Stomach (tissue), 9 donors: ENCODE measurements around the gene WDR75. TPM values are rescaled to one million over a fixed set of nuclear protein-coding genes. Genes with fewer than 3 reads are reported as not detected.

Experiments
- DNase-seq, 2 donors: peaks; one replicate each; pipeline versions ENCODE4 v3.0.0 to v3.0.0-alpha.2; 2013 to 2019
- H3K27ac ChIP-seq, 5 donors: fragments of 200-600 bp in 4 of 5; sonication (generic) in 4 of 5; one replicate each; pipeline ENCODE4 v1.5.1; 2013 to 2019; ENCODE audit warnings: mild to moderate bottlenecking in 1 of 5, moderate library complexity in 1 of 5
- H3K27me3 ChIP-seq, 3 donors: fragments of 200-600 bp; sonication (generic); one replicate each; pipeline ENCODE4 v1.5.1; 2017 to 2019; ENCODE audit warnings: mixed run types in 1 of 3
- H3K36me3 ChIP-seq, 4 donors: fragments of 200-600 bp; sonication (generic); 1 replicate in 3 of 4; 2 replicates in 1 of 4; pipeline ENCODE4 v1.5.1; 2016 to 2019
- H3K4me1 ChIP-seq, 4 donors: fragments of 200-600 bp; sonication (generic); one replicate each; pipeline ENCODE4 v1.5.1; 2016 to 2019
- H3K4me3 ChIP-seq, 4 donors: fragments of 200-600 bp; sonication (generic) in 3 of 4; one replicate each; pipeline ENCODE4 v1.5.1; 2016 to 2019; ENCODE audit warnings: mild to moderate bottlenecking in 1 of 4
- H3K9me3 ChIP-seq, 4 donors: fragments of 200-600 bp; sonication (generic); one replicate each; pipeline ENCODE4 v1.5.1; 2016 to 2019
- EP300 ChIP-seq: sonication (generic); formaldehyde crosslinking; IDR thresholded peaks from one replicate; pipeline ENCODE4 v1.6.1; 2017; ENCODE audit warnings: antibody characterized with exemption
- POLR2A ChIP-seq, 4 donors: fragments of 450-650 bp; IDR thresholded peaks; one replicate each; pipeline ENCODE4 v1.6.1; 2016; ENCODE audit warnings: antibody characterized with exemption in 4 of 4, control low read depth in 2 of 4, mild to moderate bottlenecking in 1 of 4, moderate library complexity in 1 of 4
- POLR2AphosphoS5 ChIP-seq, 3 donors: sonication (generic); formaldehyde crosslinking; IDR thresholded peaks; one replicate each; pipeline ENCODE4 v1.6.1; 2016; ENCODE audit warnings: antibody characterized with exemption in 3 of 3
- WGBS, 5 donors: extraction: QIAGEN DNeasy Blood & Tissue Kit in 3 of 5; methylation state at CpG; one replicate each; pipeline versions ENCODE4 v1.1.5 to v1.1.7; 2013 to 2018; 5-methylcytosine and 5-hydroxymethylcytosine counted together
- intact Hi-C: fragments of 100-400 bp; cut with DNase I; formaldehyde crosslinking; loops from one replicate; pipeline ENCODE4 v1.15.1; 2023; ENCODE audit warnings: low total_unique reads
- polyA plus RNA-seq, 3 donors: library from polyadenylated mRNA; stranded (reverse); fragments of 200-250 nt; gene quantifications; one replicate each; pipeline ENCODE4 v1.2.3, GENCODE V29; 2013
- total RNA-seq, 5 donors: library from RNA; depleted of rRNA; stranded (reverse); fragments of >200 nt; gene quantifications; one replicate each; pipeline versions ENCODE4 v1.1.0 to v1.2.3, GENCODE V29; 2014 to 2016
- TF ChIP-seq, protein P1 (sequence below), 7 experiments: fragments of 450-650 bp in 4 of 7; fragments of 200-600 bp in 3 of 7; sonication (generic) in 3 of 7; IDR thresholded peaks; one replicate each; pipeline ENCODE4 v1.5.1; 2016 to 2019; ENCODE audit warnings: antibody characterized with exemption in 7 of 7, control low read depth in 2 of 7, mild to moderate bottlenecking in 1 of 7
- donor health status: healthy with polysubstance abuse.
- donor health status: Bipolar disorder and iron deficiency.
- donor health status: healthy.

Gene WDR75
- total and polyA plus RNA-seq, 8 donors, result 6.1 to 89.9 (median 26.5) TPM

DNA sequence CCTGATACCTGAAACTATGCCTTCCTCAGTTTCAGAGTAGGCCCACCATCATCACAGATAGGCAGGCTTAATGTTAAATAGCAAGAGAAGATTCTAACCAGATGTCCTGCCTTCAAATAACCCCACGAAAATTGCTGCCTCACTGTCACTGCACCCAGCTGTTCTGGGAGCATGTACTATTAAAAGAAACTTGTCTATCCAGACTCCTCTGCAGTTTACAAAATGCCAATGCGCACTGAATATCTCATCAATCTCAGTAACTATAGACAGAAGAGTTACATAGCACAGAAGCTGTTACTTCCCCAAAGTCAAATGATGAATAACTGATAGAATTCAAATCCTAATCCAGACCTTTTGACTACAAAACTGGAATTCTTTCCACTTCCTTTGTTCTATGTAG, 43.9 kb downstream of the WDR75 start:
- Histone ChIP-seq H3K27ac (no peak overlapping the region), H3K4me1 (no peaks in the 10 kb centered on the region), H3K9me3 (no peaks in the 10 kb centered on the region), H3K4me3 (no peak overlapping the region), H3K27me3 (no peaks in the 10 kb centered on the region), H3K36me3 (no peaks in the 10 kb centered on the region)
- TF ChIP-seq POLR2A (IDR thresholded peaks at IDR 0.05) (no peak), EP300 (no peak), POLR2AphosphoS5 (IDR thresholded peaks at IDR 0.05) (no peak)
- TF ChIP-seq, protein P1, sequence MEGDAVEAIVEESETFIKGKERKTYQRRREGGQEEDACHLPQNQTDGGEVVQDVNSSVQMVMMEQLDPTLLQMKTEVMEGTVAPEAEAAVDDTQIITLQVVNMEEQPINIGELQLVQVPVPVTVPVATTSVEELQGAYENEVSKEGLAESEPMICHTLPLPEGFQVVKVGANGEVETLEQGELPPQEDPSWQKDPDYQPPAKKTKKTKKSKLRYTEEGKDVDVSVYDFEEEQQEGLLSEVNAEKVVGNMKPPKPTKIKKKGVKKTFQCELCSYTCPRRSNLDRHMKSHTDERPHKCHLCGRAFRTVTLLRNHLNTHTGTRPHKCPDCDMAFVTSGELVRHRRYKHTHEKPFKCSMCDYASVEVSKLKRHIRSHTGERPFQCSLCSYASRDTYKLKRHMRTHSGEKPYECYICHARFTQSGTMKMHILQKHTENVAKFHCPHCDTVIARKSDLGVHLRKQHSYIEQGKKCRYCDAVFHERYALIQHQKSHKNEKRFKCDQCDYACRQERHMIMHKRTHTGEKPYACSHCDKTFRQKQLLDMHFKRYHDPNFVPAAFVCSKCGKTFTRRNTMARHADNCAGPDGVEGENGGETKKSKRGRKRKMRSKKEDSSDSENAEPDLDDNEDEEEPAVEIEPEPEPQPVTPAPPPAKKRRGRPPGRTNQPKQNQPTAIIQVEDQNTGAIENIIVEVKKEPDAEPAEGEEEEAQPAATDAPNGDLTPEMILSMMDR (IDR thresholded peaks at IDR 0.05), result no peak
- intact Hi-C loops, result no loop called here
- no peak for DNase-seq
- WGBS, 5 donors, result 57 to 74% (median 70%) methylated on average over 2 of the region's 2 CpGs

DNA sequence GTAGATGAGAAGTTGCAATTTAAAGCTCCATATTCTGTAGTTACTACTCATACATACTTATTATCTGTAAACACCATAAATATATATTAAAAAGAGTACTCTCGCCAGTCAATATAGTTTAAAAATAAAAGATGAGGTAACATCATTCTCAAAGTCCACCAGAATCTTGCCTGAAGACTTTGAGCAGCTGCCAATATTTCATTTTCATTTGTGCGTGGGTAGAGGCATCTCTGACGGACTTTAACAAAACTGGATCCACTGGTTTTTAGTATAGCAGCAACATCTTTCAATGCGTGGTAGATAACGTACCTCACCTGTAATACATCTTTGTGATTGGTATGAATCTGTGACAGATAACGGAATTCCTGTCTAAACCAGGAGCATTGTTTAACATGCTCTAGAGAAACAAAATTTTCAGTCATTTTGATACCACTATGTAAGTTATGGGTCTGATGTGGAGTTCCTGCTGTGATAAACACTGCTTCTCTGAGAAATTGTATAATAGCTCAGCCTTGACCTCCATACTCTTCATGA, 45.0 kb downstream of the WDR75 start:
- WGBS, 5 donors, result 35 to 57% (median 47%) methylated on average over 6 of the region's 6 CpGs
- Histone ChIP-seq H3K27me3 (no peaks in the 10 kb centered on the region), H3K27ac (no peak overlapping the region), H3K36me3 (no peaks in the 10 kb centered on the region), H3K9me3 (no peaks in the 10 kb centered on the region), H3K4me3 (no peak overlapping the region), H3K4me1 (no peaks in the 10 kb centered on the region)
- TF ChIP-seq POLR2AphosphoS5 (IDR thresholded peaks at IDR 0.05), result no peak
- no peak for TF ChIP-seq POLR2A (IDR thresholded peaks at IDR 0.05)
- TF ChIP-seq, protein P1 (IDR thresholded peaks at IDR 0.05), result no peak
- TF ChIP-seq EP300, result no peak
- no peak for DNase-seq
- intact Hi-C loops, result no loop called here

DNA sequence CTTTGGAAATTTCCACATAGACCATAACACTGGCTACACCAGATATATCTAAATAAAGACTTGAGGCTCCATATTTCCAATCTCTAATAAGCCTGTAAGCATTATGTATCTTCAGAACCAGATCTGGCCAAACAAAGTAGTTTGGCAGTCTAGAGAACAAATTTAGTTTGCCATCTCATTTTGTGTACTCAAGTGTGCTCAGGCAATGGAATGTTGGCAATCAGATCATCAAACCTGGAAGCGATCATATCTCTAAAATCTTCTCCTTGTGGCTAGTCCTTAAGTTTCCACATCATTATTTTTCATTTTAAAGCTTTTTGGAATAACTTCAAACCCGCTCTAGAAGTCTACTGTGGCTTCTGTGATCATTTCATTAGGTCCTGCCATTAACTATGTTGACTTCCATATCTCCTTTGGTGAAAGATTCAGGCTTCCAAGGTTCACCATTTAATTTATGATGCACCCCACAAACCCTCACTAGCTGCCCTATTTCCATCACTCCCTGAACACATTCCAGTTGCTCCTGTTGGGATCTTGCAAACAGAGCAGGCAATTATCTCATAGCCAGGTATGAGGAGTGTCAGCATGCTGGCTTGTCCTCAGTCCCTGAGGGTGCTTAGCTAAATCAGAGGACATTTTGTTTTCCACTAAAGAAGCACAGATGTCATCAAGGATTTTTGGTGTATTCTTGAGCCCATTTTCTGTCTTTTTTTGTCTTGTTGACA, 46.2 kb downstream of the WDR75 start:
- intact Hi-C loops, result no loop called here
- no peak for DNase-seq
- H3K4me1 ChIP-seq, result no peaks in the 10 kb centered on the region
- H3K4me3 ChIP-seq, result no peak overlapping the region
- no peaks in the 10 kb centered on the region for H3K36me3 ChIP-seq
- no peaks in the 10 kb centered on the region for H3K9me3 ChIP-seq
- 61 to 86% (median 81%) methylated on average over 2 of the region's 2 CpGs for WGBS, 5 donors
- no peak for TF ChIP-seq POLR2A (IDR thresholded peaks at IDR 0.05)
- TF ChIP-seq, protein P1 (IDR thresholded peaks at IDR 0.05), result no peak
- no peak for TF ChIP-seq EP300
- no peak for TF ChIP-seq POLR2AphosphoS5 (IDR thresholded peaks at IDR 0.05)
- H3K27me3 ChIP-seq, result no peaks in the 10 kb centered on the region
- no peak overlapping the region for H3K27ac ChIP-seq

DNA sequence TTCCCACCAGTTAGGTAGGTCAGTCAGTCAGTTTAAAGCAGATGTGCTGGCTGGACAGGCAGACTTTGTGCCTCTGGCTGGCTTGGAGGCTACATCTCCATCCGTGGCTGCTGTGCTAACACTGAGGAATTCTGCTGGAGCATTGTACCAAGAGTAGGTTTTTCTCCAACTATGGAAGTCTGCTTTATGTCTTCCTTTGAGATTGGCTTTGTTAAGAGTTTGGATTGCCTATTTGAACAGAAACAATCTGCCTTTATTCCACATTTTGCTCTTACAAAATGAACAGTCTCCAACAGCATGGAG, 46.7 kb downstream of the WDR75 start:
- no peak for TF ChIP-seq EP300
- TF ChIP-seq, protein P1 (IDR thresholded peaks at IDR 0.05), result no peak
- no peaks in the 10 kb centered on the region for H3K36me3 ChIP-seq
- no peaks in the 10 kb centered on the region for H3K4me1 ChIP-seq
- WGBS, 5 donors, result 29 to 59% (median 54%) methylated on average over 1 of the region's 1 CpG
- H3K9me3 ChIP-seq, result no peaks in the 10 kb centered on the region
- intact Hi-C loops, result no loop called here
- H3K4me3 ChIP-seq, result no peak overlapping the region
- H3K27ac ChIP-seq, result no peak overlapping the region
- H3K27me3 ChIP-seq, result no peaks in the 10 kb centered on the region
- DNase-seq, result no peak
